Muscle layer of duodenum (tissue), 2 donors: Measurements from ENCODE around the gene INO80.

Experiments used
- H3K27ac ChIP-seq: one replicate; pipeline ENCODE4 v1.7.0; 2013; ENCODE audit warnings: mild to moderate bottlenecking, low read length
- H3K27me3 ChIP-seq: one replicate; pipeline ENCODE4 v1.7.0; 2013; ENCODE audit warnings: low read depth, mild to moderate bottlenecking, control low read depth, low read length
- H3K36me3 ChIP-seq, 2 donors: one replicate each; pipeline ENCODE4 v1.7.0; 2013; ENCODE audit warnings: low read length in 2 of 2, control low read depth in 1 of 2, mild to moderate bottlenecking in 1 of 2; ENCODE audit not compliant: insufficient read depth in 2 of 2, control insufficient read depth in 1 of 2
- H3K4me1 ChIP-seq, 2 donors: one replicate each; pipeline ENCODE4 v1.7.0; 2013; ENCODE audit warnings: low read length in 2 of 2, mild to moderate bottlenecking in 2 of 2, control low read depth in 1 of 2, moderate library complexity in 1 of 2; ENCODE audit not compliant: insufficient read depth in 2 of 2, control insufficient read depth in 1 of 2
- H3K4me3 ChIP-seq, 2 donors: one replicate each; pipeline ENCODE4 v1.7.0; 2013; ENCODE audit warnings: low read length in 2 of 2, low read depth in 1 of 2, mild to moderate bottlenecking in 1 of 2
- H3K9me3 ChIP-seq, 2 donors: one replicate each; pipeline ENCODE4 v1.7.0; 2013; ENCODE audit warnings: low read length in 2 of 2, control low read depth in 1 of 2, mild to moderate bottlenecking in 1 of 2; ENCODE audit not compliant: control insufficient read depth in 1 of 2
- donor health status: healthy.

Gene INO80

DNA sequence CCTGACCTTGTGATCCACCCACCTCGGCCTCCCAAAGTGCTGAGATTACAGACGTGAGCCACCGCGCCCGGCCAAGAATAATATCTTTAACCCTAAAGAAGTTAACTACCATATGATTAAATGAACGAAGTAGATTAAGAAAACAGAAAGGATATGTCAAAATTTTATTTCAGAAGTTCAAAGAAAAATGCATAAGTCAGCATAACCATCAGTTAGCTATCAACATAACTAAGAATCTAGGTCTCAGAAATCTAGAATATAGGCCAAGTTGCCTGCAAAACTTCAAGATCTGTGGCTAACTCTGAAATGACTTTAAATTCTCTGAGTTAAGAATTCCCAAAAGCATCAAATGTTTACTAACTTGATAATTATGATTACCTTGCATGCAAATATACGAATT lies 38.0 kb downstream of the INO80 start:
- H3K9me3 ChIP-seq, result no peaks in the 10 kb centered on the region
- no peaks in the 10 kb centered on the region for H3K4me1 ChIP-seq
- no peak overlapping the region for H3K27ac ChIP-seq
- no peaks in the 10 kb centered on the region for H3K27me3 ChIP-seq
- peaks cover 41 to 77% of the 10 kb centered on the region in 2 donors for H3K36me3 ChIP-seq
- H3K4me3 ChIP-seq, result no peak overlapping the region

DNA sequence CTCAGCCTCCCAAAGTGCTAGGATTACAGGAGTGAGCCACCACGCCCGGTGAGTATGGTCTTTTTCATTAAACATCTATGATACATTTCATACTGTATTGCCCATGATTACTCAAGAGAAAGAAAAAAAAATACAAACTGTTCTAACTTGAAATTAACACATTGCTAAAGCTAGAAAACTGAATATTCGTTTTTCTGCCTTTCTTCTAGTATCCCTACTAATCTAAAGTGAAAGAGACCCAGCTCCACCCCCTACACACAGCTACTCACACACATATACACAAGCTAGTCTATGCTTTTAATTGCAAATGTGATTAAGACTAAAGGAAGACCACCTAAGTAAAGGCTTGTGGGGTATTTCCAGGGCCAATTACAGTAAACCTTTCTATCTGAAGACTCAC lies 43.1 kb downstream of the INO80 start:
- Histone ChIP-seq H3K27me3 (no peaks in the 10 kb centered on the region), H3K4me1 (no peaks in the 10 kb centered on the region), H3K4me3 (no peak overlapping the region), H3K9me3 (no peaks in the 10 kb centered on the region), H3K27ac (no peak overlapping the region), H3K36me3 (peaks cover 33 to 60% of the 10 kb centered on the region in 2 donors)

DNA sequence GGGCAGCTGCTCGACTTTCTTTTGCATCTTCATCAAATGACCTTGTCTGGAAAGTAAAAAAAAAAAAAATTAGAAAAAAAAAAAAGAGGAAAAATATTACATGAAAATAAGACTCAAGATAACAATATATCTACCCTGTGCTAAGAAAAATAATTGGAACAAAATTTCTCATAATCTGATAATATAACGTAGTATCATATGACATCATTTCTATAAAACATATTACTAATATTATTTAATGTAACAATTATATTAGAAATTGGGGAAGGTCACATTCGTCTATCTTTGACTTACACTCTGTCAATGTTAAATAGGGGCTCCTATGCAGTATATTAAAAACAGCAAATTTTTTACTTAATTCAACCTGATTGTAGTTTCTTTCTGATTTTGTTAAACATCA lies 44.1 kb downstream of the INO80 start:
- Histone ChIP-seq H3K4me3 (no peak overlapping the region), H3K9me3 (no peaks in the 10 kb centered on the region), H3K27me3 (no peaks in the 10 kb centered on the region), H3K4me1 (no peaks in the 10 kb centered on the region), H3K27ac (no peak overlapping the region), H3K36me3 (peaks cover 40 to 67% of the 10 kb centered on the region in 2 donors)

DNA sequence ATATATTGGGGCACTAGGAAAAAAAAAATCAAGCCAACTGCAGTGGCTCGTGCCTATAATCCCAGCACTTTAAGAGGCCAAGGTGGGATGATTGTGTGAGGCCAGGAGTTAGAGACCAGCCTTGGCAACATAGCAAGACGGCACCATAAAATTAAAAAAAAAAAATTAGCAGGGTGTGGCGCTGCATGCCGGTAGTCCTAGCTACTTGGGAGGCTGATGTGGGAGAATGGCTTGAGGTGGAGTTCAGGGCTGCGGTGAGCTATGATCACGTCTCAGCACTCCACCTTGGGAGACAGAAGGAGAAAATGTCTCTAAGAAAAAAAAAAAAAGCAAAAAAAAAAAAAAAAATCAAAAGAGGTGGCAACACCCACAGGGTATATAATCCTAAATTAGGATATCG lies 49.6 kb downstream of the INO80 start:
- Histone ChIP-seq H3K4me3 (no peak overlapping the region), H3K36me3 (peaks cover 26 to 73% of the 10 kb centered on the region in 2 donors), H3K4me1 (no peaks in the 10 kb centered on the region), H3K27ac (no peak overlapping the region), H3K9me3 (peaks cover 0 to 8% of the 10 kb centered on the region in 2 donors), H3K27me3 (no peaks in the 10 kb centered on the region)

DNA sequence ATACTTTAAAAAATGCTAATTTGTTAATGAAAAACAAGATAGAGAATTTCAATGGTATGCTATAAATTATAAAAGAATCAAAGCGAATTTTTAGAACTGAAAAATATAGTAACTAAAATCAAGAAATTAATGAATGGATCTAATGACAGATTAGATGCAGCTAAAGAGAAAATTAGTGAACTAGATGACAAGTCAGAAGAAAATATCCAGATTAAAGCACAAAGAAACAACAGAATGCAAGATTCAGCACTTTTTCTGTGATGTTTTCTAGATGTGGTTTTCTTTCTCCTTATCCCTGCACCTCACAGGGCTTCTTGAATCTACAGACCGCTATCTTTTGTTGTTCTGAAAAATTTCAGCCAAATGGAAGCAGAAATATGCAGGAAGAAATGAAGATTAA lies 54.4 kb downstream of the INO80 start:
- Histone ChIP-seq H3K27me3 (no peaks in the 10 kb centered on the region), H3K4me1 (no peaks in the 10 kb centered on the region), H3K9me3 (peaks cover 0 to 8% of the 10 kb centered on the region in 2 donors), H3K4me3 (no peak overlapping the region), H3K27ac (no peak overlapping the region), H3K36me3 (peaks cover 34 to 78% of the 10 kb centered on the region in 2 donors)

DNA sequence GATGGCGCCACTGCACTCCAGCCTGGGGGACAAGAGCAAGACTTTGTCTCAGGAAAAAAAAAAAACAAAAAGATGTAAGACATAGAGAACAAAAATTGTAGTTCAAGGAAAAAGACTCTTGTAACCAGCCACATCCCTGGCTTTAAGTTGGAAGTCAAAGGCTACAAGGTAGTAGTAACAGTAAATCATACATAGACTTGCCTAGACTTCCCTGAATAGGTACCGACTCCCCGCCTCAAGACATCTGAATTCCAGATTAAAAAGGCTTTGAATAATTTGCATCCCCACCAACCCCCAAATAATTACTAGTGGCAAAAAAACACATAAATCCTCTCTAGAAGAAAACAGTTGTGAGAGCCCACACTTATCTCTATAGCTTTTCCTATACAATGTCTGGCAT lies 55.6 kb downstream of the INO80 start:
- H3K9me3 ChIP-seq, result peaks cover 0 to 8% of the 10 kb centered on the region in 2 donors
- H3K27me3 ChIP-seq, result no peaks in the 10 kb centered on the region
- no peaks in the 10 kb centered on the region for H3K4me1 ChIP-seq
- no peak overlapping the region for H3K4me3 ChIP-seq
- H3K27ac ChIP-seq, result no peak overlapping the region
- peaks cover 43 to 77% of the 10 kb centered on the region in 2 donors for H3K36me3 ChIP-seq

DNA sequence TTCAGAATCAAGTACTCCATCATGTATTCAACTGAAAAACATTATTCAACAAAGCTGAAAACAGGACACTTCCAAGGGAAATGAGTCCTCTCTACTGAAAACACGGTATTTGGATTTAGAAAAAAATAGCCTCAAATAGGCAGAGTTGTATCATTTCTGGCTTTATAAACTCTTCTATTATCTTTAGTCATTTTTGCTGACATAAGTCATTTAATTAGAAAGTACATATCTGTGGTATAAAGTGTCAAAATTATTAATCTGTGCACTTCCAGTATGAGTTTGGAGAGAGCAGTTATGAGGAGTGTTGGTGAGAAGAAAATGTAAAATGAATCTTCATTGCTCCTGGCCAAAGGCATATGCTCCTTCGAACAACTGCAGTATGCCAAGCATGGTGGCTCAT lies 59.3 kb downstream of the INO80 start:
- H3K27ac ChIP-seq, result no peak overlapping the region
- peaks cover 58 to 87% of the 10 kb centered on the region in 2 donors for H3K36me3 ChIP-seq
- H3K4me3 ChIP-seq, result no peak overlapping the region
- H3K9me3 ChIP-seq, result peaks cover 0 to 2% of the 10 kb centered on the region in 2 donors
- no peaks in the 10 kb centered on the region for H3K27me3 ChIP-seq
- H3K4me1 ChIP-seq, result no peaks in the 10 kb centered on the region

DNA sequence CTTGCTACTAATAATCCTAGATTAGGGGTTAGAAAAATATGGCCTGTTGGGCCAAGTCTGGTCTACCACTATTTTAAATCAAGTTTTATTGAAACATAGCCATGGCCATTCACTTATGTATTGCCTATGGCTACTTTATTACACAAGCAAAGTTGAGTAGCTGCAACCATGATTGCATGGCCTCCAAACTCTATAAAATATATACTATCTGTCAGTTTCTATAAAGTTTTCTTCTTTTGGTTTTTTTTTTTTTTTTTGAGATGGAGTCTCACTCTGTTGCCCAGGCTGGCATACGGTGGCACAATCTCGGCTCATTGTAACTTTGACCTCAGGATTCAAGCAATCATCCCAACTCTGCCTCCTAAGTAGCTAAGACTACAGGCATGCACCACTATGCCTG lies 60.4 kb downstream of the INO80 start:
- Histone ChIP-seq H3K27me3 (no peaks in the 10 kb centered on the region), H3K36me3 (peaks cover 58 to 83% of the 10 kb centered on the region in 2 donors), H3K4me3 (no peak overlapping the region), H3K27ac (no peak overlapping the region), H3K4me1 (no peaks in the 10 kb centered on the region), H3K9me3 (no peaks in the 10 kb centered on the region)

DNA sequence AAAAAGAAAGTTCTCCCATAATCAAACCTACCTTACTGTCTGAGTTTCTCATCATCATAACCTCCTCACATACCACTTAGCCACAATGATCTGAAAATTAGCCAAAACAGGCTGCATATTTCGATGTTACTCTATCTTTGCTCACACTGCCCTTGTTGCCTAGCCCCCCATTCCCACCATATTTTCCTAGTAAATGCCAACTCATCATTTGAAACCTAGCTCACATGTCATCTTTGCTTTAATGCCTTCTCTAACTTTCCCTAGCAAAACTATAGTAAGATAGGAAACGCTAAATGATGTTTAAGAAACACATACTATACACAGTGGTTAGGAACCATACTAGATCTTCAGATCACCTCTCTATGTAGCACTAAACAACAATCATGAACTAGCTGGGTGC lies 64.9 kb downstream of the INO80 start:
- Histone ChIP-seq H3K27ac (no peak overlapping the region), H3K9me3 (no peaks in the 10 kb centered on the region), H3K36me3 (peaks cover 51 to 79% of the 10 kb centered on the region in 2 donors), H3K4me3 (no peak overlapping the region), H3K4me1 (no peaks in the 10 kb centered on the region), H3K27me3 (no peaks in the 10 kb centered on the region)

DNA sequence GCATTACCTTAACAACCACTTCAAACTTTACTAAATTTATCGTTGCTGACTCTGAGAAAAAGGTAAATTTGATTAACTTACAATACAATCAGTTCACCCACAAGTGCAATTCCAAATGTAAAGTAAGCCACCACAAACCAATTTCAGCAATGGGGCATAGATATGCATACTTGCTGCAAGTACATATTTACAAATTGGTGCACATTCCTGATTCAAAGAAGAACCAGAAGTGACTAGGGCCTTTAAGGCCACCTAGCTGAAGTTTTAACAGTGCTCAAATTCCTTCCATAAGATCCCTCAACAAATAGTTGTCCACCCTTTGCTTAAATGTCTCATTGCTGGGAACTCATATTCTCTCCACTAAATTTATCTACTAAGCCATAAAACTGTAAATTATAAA lies 67.2 kb downstream of the INO80 start:
- H3K4me1 ChIP-seq, result no peaks in the 10 kb centered on the region
- H3K27me3 ChIP-seq, result no peaks in the 10 kb centered on the region
- no peaks in the 10 kb centered on the region for H3K9me3 ChIP-seq
- H3K4me3 ChIP-seq, result no peak overlapping the region
- H3K36me3 ChIP-seq, result peaks cover 42 to 70% of the 10 kb centered on the region in 2 donors
- no peak overlapping the region for H3K27ac ChIP-seq

DNA sequence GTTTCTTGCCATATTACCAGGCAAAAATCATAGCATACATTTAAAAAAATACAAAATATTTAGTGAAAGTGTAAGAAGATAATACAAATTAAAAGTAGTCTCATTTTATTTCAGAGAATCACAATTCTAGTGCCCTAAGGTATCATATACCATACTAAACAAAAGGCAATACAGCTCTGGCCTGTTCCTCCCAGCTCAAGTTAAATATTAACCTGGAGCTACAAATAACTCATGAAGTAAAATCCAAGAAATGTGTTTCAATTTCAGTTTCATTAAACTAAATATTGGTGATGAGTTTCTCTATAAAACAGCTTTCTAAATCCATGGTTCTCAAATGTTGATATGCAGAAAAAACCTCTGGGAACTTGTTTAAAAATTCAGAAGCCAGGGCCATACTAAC lies 67.7 kb downstream of the INO80 start:
- H3K27me3 ChIP-seq, result no peaks in the 10 kb centered on the region
- H3K4me1 ChIP-seq, result no peaks in the 10 kb centered on the region
- peaks cover 42 to 69% of the 10 kb centered on the region in 2 donors for H3K36me3 ChIP-seq
- H3K27ac ChIP-seq, result no peak overlapping the region
- H3K4me3 ChIP-seq, result no peak overlapping the region
- H3K9me3 ChIP-seq, result no peaks in the 10 kb centered on the region

DNA sequence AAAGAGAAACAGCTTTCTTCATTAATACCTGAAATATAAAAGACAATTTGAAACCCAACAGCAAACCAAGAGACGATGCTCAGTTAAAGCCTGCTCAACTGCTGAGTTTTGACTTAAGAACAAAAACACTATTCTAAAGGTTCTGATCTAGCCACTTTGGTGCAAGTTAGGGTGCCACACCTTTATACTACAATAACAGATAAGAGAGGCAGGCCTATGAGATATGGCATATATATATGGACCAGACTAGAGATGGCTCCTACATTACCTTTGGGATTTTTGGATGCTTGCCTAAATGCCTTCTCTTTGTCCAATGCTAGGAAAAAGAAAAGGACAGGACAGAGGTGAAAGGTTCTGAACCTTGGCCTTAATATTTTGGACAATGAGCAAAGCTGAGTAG lies 68.6 kb downstream of the INO80 start:
- no peak overlapping the region for H3K4me3 ChIP-seq
- peaks cover 47 to 70% of the 10 kb centered on the region in 2 donors for H3K36me3 ChIP-seq
- H3K4me1 ChIP-seq, result no peaks in the 10 kb centered on the region
- no peak overlapping the region for H3K27ac ChIP-seq
- H3K9me3 ChIP-seq, result no peaks in the 10 kb centered on the region
- H3K27me3 ChIP-seq, result no peaks in the 10 kb centered on the region
